Liver (tissue), 3 donors: Measurements from ENCODE around the gene SCML2.

Experiments
- ATF3 ChIP-seq: IDR thresholded peaks from 2 replicates; pipeline ENCODE4 v1.6.1; 2016; ENCODE audit warnings: antibody characterized with exemption
- CTCF ChIP-seq: fragments of 150-350 bp; IDR thresholded peaks from 2 replicates; pipeline ENCODE4 v1.5.1; 2017; ENCODE audit warnings: improper control_type of control experiment, low read depth, low read length; ENCODE audit not compliant: missing input control
- EGR1 ChIP-seq, 2 donors: IDR thresholded peaks; 2 replicates each; pipeline ENCODE4 v1.6.1; 2016 to 2018; ENCODE audit warnings: antibody characterized with exemption in 2 of 2, low read depth in 2 of 2
- GABPA ChIP-seq, 2 donors: IDR thresholded peaks in 1 of 2; conservative IDR thresholded peaks in 1 of 2; 2 replicates each; pipeline ENCODE4 v1.6.1; 2016; ENCODE audit warnings: antibody characterized with exemption in 2 of 2, mild to moderate bottlenecking in 1 of 2, moderate library complexity in 1 of 2
- HNF4A ChIP-seq, 2 donors: conservative IDR thresholded peaks; 2 replicates each; pipeline ENCODE4 v1.6.1; 2016; ENCODE audit warnings: antibody characterized with exemption in 2 of 2, mild to moderate bottlenecking in 2 of 2
- HNF4G ChIP-seq: IDR thresholded peaks from 2 replicates; pipeline ENCODE4 v1.6.1; 2016; ENCODE audit warnings: antibody characterized with exemption
- JUND ChIP-seq, 2 donors: IDR thresholded peaks; 2 replicates each; pipeline ENCODE4 v1.6.1; 2016; ENCODE audit warnings: antibody characterized with exemption in 2 of 2
- RAD21 ChIP-seq, 2 donors: IDR thresholded peaks; 2 replicates each; pipeline ENCODE4 v1.6.1; 2016; ENCODE audit warnings: antibody characterized with exemption in 2 of 2, mild to moderate bottlenecking in 2 of 2
- REST ChIP-seq: IDR thresholded peaks from 2 replicates; pipeline ENCODE4 v1.6.1; 2016; ENCODE audit warnings: antibody characterized with exemption, mild to moderate bottlenecking
- SP1 ChIP-seq: IDR thresholded peaks from 2 replicates; pipeline ENCODE4 v1.6.1; 2018; ENCODE audit warnings: antibody characterized with exemption, mild to moderate bottlenecking
- TAF1 ChIP-seq: conservative IDR thresholded peaks from 2 replicates; pipeline ENCODE4 v1.6.1; 2016; ENCODE audit warnings: antibody characterized with exemption, mild to moderate bottlenecking
- YY1 ChIP-seq: IDR thresholded peaks from 2 replicates; pipeline ENCODE4 v1.6.1; 2016; ENCODE audit warnings: antibody characterized with exemption, mild to moderate bottlenecking
- ZBTB33 ChIP-seq: IDR thresholded peaks from 2 replicates; pipeline ENCODE4 v1.6.1; 2016; ENCODE audit warnings: antibody characterized with exemption
- TF ChIP-seq, protein P1 (sequence below): IDR thresholded peaks from 2 replicates; pipeline ENCODE4 v1.6.1; 2016; ENCODE audit warnings: antibody characterized with exemption
- donor health status: healthy.
- donor health status: healthy.

DNA sequence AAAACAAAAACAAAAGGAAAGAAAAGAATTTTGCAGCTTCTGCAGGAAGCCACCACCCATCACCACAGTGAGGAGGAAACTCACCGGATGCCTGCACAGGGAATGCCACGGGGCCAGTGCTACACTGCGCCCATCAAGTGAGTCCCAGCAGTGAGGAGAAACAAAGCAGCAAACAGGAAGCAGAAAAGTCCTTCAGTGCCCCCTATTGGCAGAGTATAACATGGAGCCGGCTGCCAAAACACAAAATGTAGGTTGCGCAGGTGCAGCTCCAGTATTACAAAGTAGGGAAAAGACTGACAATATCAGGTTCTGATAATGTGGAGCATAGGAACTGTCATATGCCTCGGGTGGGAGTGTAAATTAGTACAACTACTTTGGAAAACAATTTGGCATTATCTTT is 23.3 kb upstream of the SCML2 start:
- peak; percentile 38 for TF ChIP-seq CTCF
- TF ChIP-seq REST = no peak
- TF ChIP-seq GABPA (IDR thresholded peaks at IDR 0.05 in 1 of 2, conservative IDR thresholded peaks at IDR 0.05 in 1 of 2) = no peak
- no peak for TF ChIP-seq ATF3
- TF ChIP-seq JUND (IDR thresholded peaks at IDR 0.05) = no peak
- TF ChIP-seq RAD21 (IDR thresholded peaks at IDR 0.05) = peak; percentile 67 to 76
- TF ChIP-seq EGR1 (IDR thresholded peaks at IDR 0.05; ENCODE audit: low read depth in 2 of 2) = no peak
- TF ChIP-seq SP1 = no peak
- no peak for TF ChIP-seq TAF1
- TF ChIP-seq, protein P1, sequence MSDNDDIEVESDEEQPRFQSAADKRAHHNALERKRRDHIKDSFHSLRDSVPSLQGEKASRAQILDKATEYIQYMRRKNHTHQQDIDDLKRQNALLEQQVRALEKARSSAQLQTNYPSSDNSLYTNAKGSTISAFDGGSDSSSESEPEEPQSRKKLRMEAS = no peak
- TF ChIP-seq ZBTB33 = no peak
- no peak for TF ChIP-seq HNF4G
- no peak for TF ChIP-seq YY1
- no peak for TF ChIP-seq HNF4A (conservative IDR thresholded peaks at IDR 0.05)
